Right cardiac atrium (tissue), 5 donors: Measurements from ENCODE around the gene MRC1. TPM values are rescaled to one million over a fixed set of nuclear protein-coding genes. Genes with fewer than 3 reads are reported as not detected.

Source experiments
- ATAC-seq, 2 donors: fragments of 200-7000 bp; cut with Tn5 transposase; one replicate each; pipeline versions ENCODE4 v1.8.0 to v1.9.1; 2020; ENCODE audit warnings: moderate library complexity in 2 of 2, mild to moderate bottlenecking in 1 of 2
- DNase-seq, 3 donors: peaks; one replicate each; pipeline ENCODE4 v3.0.0-alpha.2; 2020
- H3K27ac ChIP-seq: one replicate; pipeline ENCODE4 v1.5.1; 2013; ENCODE audit warnings: mild to moderate bottlenecking, low read length, control low read depth, moderate library complexity
- H3K27me3 ChIP-seq: one replicate; pipeline ENCODE4 v1.6.1; 2013; ENCODE audit not compliant: control insufficient read depth, insufficient read depth
- H3K4me1 ChIP-seq: one replicate; pipeline ENCODE4 v1.6.1; 2013; ENCODE audit warnings: low read length; ENCODE audit not compliant: control insufficient read depth, insufficient read depth
- H3K4me3 ChIP-seq: one replicate; pipeline ENCODE4 v1.5.1; 2013; ENCODE audit warnings: low read length, control low read depth
- H3K9me3 ChIP-seq: one replicate; pipeline ENCODE4 v1.6.1; 2013; ENCODE audit warnings: low read length; ENCODE audit not compliant: control insufficient read depth
- WGBS: extraction: QIAGEN DNeasy Blood & Tissue Kit; methylation state at CpG from one replicate; pipeline ENCODE4 v1.1.7; 2013; 5-methylcytosine and 5-hydroxymethylcytosine counted together
- intact Hi-C, 4 donors: fragments of 100-400 bp; cut with DNase I; formaldehyde crosslinking; loops; one replicate each; pipeline versions ENCODE4 v1.11.0 to v1.14.0; 2022 to 2023
- polyA plus RNA-seq: library from polyadenylated mRNA; stranded (reverse); fragments of 200-250 nt; gene quantifications from one replicate; pipeline ENCODE4 v1.2.3, GENCODE V29; 2013
- total RNA-seq, 4 donors: library from RNA; stranded (reverse); fragmentation: NEBNext Ultra II Directional; extraction: Animal tissue kit (Norgen Biotek cat#: 25700); gene quantifications; one replicate each; pipeline ENCODE4 v1.2.1, GENCODE V29; 2021
- donor health status: healthy with polysubstance abuse.
- donor health status: DM: no; HTN: yes; CAD: no.
- donor health status: DM: no; HTN: no; CAD: no.
- donor health status: DM: no; HTN: yes; CAD: no; lungs with severe emphysema.
- donor health status: DM: yes; HTN: yes; CAD: no.

MRC1 gene
- total and polyA plus RNA-seq, 5 donors = 4.4 to 51.8 (median 38.3) TPM

DNA sequence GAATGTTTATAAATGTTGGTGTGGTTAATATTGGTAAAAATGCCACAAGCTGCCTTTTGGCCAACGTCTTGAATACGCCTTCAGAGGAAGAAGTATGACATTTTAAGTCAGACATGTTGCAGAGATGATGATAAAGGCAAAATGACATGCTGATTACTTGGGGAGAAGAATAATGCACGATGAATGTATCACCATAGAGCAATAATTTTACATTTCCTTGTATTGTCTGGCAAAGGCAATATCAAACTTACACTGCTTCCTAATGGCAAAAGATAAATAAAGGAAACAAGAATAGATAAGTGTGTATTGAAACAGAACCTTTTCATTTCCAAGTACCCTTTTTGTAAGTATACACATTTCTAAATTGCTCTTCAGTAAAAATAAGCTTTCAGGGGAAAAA lies 8.6 kb downstream of the MRC1 start:
- Histone ChIP-seq H3K27me3 (no peaks in the 10 kb centered on the region), H3K9me3 (no peaks in the 10 kb centered on the region), H3K4me3 (no peak overlapping the region), H3K4me1 (no peaks in the 10 kb centered on the region), H3K27ac (no peak overlapping the region)
- no peak for ATAC-seq
- intact Hi-C loops = no loop called here
- DNase-seq = no peak
- 55% methylated on average over 3 of the region's 3 CpGs for WGBS

DNA sequence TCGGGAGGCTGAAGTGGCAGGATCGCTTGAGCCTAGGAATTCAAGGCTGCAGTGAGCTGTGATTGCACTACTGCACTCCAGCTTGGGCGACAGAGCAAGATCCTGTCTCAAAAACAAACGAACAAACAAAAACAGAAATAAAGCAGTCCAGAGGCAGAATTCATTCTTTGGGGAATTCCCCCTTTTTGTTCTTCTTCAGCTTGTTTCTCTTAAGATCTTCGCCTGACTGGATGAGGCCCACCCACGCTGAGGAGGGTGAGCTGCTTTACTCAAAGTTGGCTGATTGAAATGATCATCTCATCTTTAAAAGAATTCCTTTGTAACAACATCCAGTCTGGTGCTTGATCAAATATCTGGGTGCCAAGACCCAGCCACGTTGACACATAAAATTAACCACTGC lies 10.7 kb downstream of the MRC1 start:
- H3K27ac ChIP-seq = no peak overlapping the region
- H3K4me1 ChIP-seq = no peaks in the 10 kb centered on the region
- DNase-seq (no peak), ATAC-seq (no peak)
- no peaks in the 10 kb centered on the region for H3K9me3 ChIP-seq
- WGBS = 79% methylated on average over 7 of the region's 7 CpGs
- intact Hi-C loops = no loop called here
- no peak overlapping the region for H3K4me3 ChIP-seq
- H3K27me3 ChIP-seq = no peaks in the 10 kb centered on the region

DNA sequence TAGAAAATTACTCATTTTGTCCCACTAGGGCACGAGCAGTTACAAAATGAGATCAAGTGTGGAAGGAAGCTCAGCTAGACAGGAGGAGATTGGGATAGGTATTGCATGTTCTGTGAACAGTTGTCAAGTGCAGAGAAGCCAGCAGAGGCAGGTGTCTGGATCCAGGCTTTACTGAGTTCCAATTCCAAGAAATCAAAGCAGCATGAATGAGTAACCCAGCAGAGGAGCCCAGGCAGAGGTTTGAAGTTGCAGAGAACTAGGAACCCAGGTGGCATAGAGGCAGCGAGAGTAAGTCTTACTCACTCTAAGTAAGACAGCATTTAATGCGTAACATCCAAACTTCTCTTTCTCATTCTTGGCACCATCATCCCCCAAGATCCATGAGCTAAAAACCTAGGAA lies 11.8 kb downstream of the MRC1 start:
- no peaks in the 10 kb centered on the region for H3K4me1 ChIP-seq
- H3K9me3 ChIP-seq = no peaks in the 10 kb centered on the region
- H3K27ac ChIP-seq = no peak overlapping the region
- no peak overlapping the region for H3K4me3 ChIP-seq
- no peaks in the 10 kb centered on the region for H3K27me3 ChIP-seq
- intact Hi-C loops = no loop called here
- ATAC-seq (no peak), DNase-seq (no peak)
- WGBS = 77% methylated on average over 3 of the region's 3 CpGs

DNA sequence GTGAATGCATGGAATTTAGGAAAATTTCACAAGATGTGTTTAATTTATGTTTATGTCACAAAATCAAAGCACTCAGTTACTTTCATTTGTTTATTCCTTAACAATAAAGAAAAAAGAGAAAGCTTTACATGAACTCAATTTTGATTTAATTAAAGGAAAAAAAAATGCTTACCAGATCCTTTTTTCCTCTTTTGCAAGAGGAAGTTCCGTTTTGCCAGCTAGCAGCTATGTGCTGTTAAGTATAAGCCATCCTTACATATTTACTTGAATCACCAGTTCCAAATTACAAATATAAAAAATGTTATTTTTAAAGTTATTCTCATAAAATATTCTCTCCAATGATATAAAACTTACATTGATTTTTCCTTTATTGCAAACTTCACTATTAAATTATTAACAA lies 12.7 kb downstream of the MRC1 start:
- ATAC-seq (no peak), DNase-seq (no peak)
- Histone ChIP-seq H3K4me1 (no peaks in the 10 kb centered on the region), H3K9me3 (no peaks in the 10 kb centered on the region), H3K27ac (no peak overlapping the region), H3K27me3 (no peaks in the 10 kb centered on the region), H3K4me3 (no peak overlapping the region)
- intact Hi-C loops = no loop called here
- 55% methylated on average over 1 of the region's 1 CpG for WGBS

DNA sequence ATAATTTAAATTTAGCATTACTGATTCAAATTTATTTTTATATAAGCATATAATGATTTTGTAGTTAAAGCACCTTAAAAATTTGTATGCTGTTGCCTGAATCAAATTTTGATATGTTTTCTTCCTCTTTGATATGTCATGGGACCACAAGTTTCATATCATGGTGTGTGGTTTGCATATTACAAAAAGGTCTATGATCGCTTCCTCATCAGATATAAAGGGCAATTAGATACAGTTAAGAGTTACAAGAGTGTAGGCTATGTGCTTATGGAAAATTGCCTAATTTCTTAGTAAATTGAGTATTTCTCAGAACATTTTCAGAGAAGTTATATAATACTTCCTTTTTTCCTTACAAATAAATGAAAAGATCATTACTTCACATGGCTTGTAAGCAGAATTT lies 22.2 kb downstream of the MRC1 start:
- no peak for ATAC-seq
- no peaks in the 10 kb centered on the region for H3K27me3 ChIP-seq
- intact Hi-C loops = no loop called here

DNA sequence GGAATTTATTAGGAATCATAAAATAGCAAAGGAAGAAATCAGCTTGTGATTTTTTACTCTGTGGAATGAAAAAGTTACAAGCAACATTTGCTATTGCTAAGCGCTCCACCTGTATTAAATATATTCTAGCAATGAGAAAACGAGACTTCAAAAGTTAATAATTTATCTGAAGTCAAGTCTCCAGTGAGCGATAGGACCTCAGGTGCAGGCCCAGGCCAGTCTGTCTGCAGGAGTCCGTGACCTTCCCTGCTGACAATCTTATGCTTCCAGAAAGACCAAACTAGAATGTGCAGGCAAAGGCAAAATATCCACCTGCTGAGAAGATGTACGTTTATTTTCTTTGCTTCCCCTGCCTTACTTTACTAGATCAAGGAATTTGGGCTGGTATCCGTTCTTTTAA lies 22.7 kb downstream of the MRC1 start:
- DNase-seq (no peak), ATAC-seq (no peak)
- no peaks in the 10 kb centered on the region for H3K27me3 ChIP-seq
- no peak overlapping the region for H3K27ac ChIP-seq
- no peak overlapping the region for H3K4me3 ChIP-seq
- H3K9me3 ChIP-seq = no peaks in the 10 kb centered on the region
- intact Hi-C loops = no loop called here
- WGBS = 86% methylated on average over 6 of the region's 6 CpGs
- H3K4me1 ChIP-seq = peaks cover 1% of the 10 kb centered on the region

More for the DNA sequence above, 22.2 kb downstream of the MRC1 start:
- Histone ChIP-seq H3K9me3 (no peaks in the 10 kb centered on the region), H3K4me3 (no peak overlapping the region), H3K4me1 (peaks cover under 1% of the 10 kb centered on the region), H3K27ac (no peak overlapping the region)
- WGBS = 80% methylated on average over 1 of the region's 1 CpG
- DNase-seq = no peak

DNA sequence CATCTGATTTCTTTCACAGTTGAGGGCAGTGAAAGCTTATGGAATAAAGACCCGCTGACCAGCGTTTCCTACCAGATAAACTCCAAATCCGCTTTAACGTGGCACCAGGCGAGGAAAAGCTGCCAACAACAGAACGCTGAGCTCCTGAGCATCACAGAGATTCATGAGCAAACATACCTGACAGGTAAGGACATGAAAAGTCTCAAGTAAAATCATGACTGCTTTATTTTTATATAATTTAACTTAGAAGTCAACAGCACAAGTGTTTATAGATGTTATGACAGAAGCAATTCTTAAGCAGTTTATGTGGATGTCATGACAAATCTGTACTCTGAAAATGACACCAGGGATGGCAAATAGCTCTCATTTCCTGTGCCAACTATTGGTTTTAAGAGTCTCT lies 24.5 kb downstream of the MRC1 start:
- Histone ChIP-seq H3K9me3 (no peaks in the 10 kb centered on the region), H3K27ac (no peak overlapping the region), H3K4me3 (no peak overlapping the region), H3K4me1 (peaks cover 1% of the 10 kb centered on the region), H3K27me3 (no peaks in the 10 kb centered on the region)
- 72% methylated on average over 6 of the region's 6 CpGs for WGBS
- ATAC-seq (no peak), DNase-seq (no peak)
- intact Hi-C loops = no loop called here

DNA sequence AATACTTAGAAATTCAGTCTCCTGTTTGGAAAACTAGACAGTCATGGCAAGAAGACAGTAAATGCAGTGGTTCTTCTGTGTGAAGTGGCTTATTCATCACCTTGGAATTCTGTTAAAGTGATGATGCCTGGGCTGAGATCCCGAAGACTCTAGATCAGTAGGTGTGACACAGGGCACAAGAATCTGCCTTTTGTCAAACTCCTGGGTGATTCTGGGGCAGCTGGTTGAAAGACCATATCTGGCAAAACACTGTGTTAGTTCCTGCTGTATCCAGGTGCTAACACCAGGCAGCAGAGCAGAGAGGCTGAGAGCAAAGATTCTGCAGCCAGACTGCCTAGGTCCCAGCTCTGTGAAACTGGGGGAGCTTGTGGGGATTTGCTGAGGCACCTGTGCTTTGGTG lies 26.5 kb downstream of the MRC1 start:
- 48% methylated on average over 1 of the region's 1 CpG for WGBS
- intact Hi-C loops = no loop called here
- H3K27ac ChIP-seq = no peak overlapping the region
- no peak overlapping the region for H3K4me3 ChIP-seq
- no peaks in the 10 kb centered on the region for H3K9me3 ChIP-seq
- H3K4me1 ChIP-seq = peaks cover 1% of the 10 kb centered on the region
- DNase-seq = no peak
- no peaks in the 10 kb centered on the region for H3K27me3 ChIP-seq
- ATAC-seq = no peak

DNA sequence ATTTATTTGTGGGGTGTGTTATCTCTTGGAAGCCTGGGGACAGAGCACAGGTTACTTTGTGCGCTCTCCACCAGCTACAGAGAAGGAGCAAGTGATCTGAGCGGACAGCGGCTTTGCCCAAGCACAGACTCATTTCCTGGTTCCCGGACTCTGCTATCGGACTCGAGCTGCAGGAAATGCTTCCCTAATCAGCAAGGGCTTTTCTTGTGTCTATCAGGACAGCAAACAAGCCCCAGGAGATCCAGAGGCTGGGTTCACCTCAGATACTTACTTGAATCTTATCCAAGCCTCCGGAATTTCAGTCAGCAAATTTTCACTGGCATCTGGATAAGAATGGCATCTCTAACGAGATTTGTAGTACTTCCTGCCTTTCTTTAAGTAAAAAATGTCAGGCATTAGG lies 27.8 kb downstream of the MRC1 start:
- peak; percentile 28 to 68 (median 47) for DNase-seq
- no peak overlapping the region for H3K27ac ChIP-seq
- ATAC-seq = peak; percentile 75 to 90
- peaks cover 1% of the 10 kb centered on the region for H3K4me1 ChIP-seq
- H3K4me3 ChIP-seq = peak overlapping the region; percentile 35
- no peaks in the 10 kb centered on the region for H3K9me3 ChIP-seq
- whole genome bisulfite sequencing = 2% methylated on average over 8 of the region's 8 CpGs
- intact Hi-C loops = no loop called here
- H3K27me3 ChIP-seq = no peaks in the 10 kb centered on the region

DNA sequence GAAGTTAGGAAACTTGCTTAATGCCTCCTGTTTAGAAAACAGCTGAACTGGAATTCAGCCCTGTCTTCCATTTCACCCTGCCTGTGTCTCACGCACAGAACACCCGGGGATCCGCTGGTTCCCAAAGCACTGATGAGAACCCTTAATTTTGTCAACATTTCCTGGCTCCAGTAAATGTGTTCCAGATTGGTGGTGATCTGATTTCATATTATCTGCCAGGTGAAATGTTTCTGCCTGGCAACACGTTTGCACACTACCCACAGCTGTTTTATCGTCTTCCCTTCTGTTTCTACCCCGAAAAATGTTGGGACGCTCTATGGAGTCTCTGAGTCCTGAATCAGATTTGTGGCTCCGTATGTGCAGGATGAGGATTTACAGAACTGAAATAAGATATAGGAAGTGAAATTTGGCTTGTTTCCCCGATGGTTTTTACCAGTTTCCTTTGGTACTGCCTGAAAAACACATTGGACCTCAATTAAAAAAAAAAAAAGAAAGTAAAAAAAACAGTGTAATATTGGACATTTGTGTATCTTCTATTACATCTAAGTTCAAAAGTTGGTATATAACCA lies 29.0 kb downstream of the MRC1 start:
- H3K27me3 ChIP-seq = no peaks in the 10 kb centered on the region
- H3K9me3 ChIP-seq = no peaks in the 10 kb centered on the region
- ATAC-seq (peak in 1 of 2 donors; percentile 42), DNase-seq (no peak)
- peaks cover 1% of the 10 kb centered on the region for H3K4me1 ChIP-seq
- 34% methylated on average over 9 of the region's 9 CpGs for WGBS
- intact Hi-C loops = no loop called here
- H3K4me3 ChIP-seq = no peak overlapping the region
- no peak overlapping the region for H3K27ac ChIP-seq

DNA sequence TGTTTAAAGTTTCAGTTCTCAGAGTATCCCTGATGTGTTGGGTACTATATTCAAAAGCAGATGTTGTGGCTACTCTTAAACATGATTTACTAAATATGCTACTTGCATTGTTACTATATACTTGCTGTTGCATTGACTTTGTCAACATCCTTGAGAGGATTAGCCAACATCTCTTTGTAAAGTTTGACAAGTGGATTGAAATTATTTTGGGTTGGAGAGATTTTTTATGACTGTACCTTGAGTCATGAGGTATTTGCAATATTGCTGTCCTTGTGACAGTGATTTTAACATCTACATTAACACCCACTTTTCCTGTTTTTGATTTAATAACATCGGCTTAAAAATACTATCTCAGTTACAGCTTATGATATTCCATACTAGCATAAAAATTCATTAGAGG lies 31.9 kb downstream of the MRC1 start:
- H3K27me3 ChIP-seq = no peaks in the 10 kb centered on the region
- H3K4me3 ChIP-seq = no peak overlapping the region
- H3K4me1 ChIP-seq = peaks cover 1% of the 10 kb centered on the region
- ATAC-seq (no peak), DNase-seq (no peak)
- intact Hi-C loops = loop anchor here in 1 of 4 donors (10.0 kb wide), 1 partner anchor 374 kb away; no protein-coding TSS in a partner anchor
- 84% methylated on average over 1 of the region's 1 CpG for WGBS
- H3K27ac ChIP-seq = no peak overlapping the region
- H3K9me3 ChIP-seq = no peaks in the 10 kb centered on the region

DNA sequence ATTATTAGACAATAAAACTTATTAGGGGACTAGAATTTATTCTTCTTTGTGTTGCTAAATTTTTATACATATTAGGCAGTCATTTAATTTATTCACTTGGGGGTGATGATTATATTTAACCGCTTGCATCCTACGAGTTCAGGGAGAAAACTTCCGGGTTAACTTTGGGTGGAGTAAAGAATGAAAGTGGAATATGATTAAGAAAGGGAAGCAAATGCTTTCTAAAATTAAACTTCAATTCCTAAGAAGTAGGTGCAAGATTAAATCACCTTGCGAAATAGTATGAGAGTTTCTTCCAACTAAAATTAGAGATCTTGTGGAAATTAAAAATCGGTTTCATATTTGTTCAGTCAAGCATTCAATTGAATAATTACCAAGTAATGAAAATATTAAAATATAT lies 33.5 kb downstream of the MRC1 start:
- Histone ChIP-seq H3K27ac (no peak overlapping the region), H3K27me3 (no peaks in the 10 kb centered on the region), H3K4me1 (no peaks in the 10 kb centered on the region), H3K4me3 (no peak overlapping the region), H3K9me3 (no peaks in the 10 kb centered on the region)
- ATAC-seq = no peak
- 83% methylated on average over 5 of the region's 5 CpGs for WGBS
- intact Hi-C loops = loop anchor here in 1 of 4 donors (10.0 kb wide), 1 partner anchor 372 kb away; no protein-coding TSS in a partner anchor
- no peak for DNase-seq
